DOHH2 (cell line): Measurements from ENCODE around the gene PKHD1.

Experiments
- H3F3A ChIP-seq: fragments of 200-600 bp; sonication (generic), shearing (Covaris generic); 2 replicates; pipeline ENCODE4 v1.6.0; 2016; ENCODE audit warnings: antibody characterized with exemption, mild to moderate bottlenecking; ENCODE audit not compliant: control insufficient read depth, insufficient read depth
- H3K27ac ChIP-seq: fragments of 200-600 bp; sonication (generic); 2 replicates; pipeline ENCODE4 v1.5.1; 2014; ENCODE audit warnings: low read depth, mild to moderate bottlenecking, low read length, moderate library complexity
- H3K27me3 ChIP-seq: fragments of 200-600 bp; sonication (generic); 2 replicates; pipeline ENCODE4 v1.6.1; 2014; ENCODE audit warnings: mild to moderate bottlenecking, low read length, mixed read lengths; ENCODE audit not compliant: control insufficient read depth
- H3K36me3 ChIP-seq: fragments of 200-600 bp; sonication (generic); 2 replicates; pipeline ENCODE4 v1.6.1; 2014; ENCODE audit warnings: mild to moderate bottlenecking, low read length, moderate library complexity, mixed read lengths; ENCODE audit not compliant: control insufficient read depth
- H3K4me1 ChIP-seq: fragments of 200-600 bp; sonication (generic); 2 replicates; pipeline ENCODE4 v1.6.1; 2014; ENCODE audit warnings: mild to moderate bottlenecking, low read length, mixed read lengths; ENCODE audit not compliant: control insufficient read depth
- H3K4me2 ChIP-seq: fragments of 200-600 bp; sonication (generic); 2 replicates; pipeline ENCODE4 v1.6.0; 2014; ENCODE audit warnings: mild to moderate bottlenecking, low read length, moderate library complexity
- H3K4me3 ChIP-seq: fragments of 200-600 bp; sonication (generic); 2 replicates; pipeline ENCODE4 v1.5.1; 2014; ENCODE audit warnings: mild to moderate bottlenecking, low read length, mixed read lengths
- H3K79me2 ChIP-seq: fragments of 200-600 bp; sonication (generic); 2 replicates; pipeline ENCODE4 v1.6.1; 2014; ENCODE audit warnings: mild to moderate bottlenecking, low read length, mixed read lengths; ENCODE audit not compliant: control insufficient read depth
- H3K9me2 ChIP-seq: fragments of 200-600 bp; sonication (generic); replicated peaks from 2 replicates; pipeline ENCODE4 v1.6.1; 2014; ENCODE audit warnings: mild to moderate bottlenecking, low read length, mixed read lengths; ENCODE audit not compliant: control insufficient read depth
- H3K9me3 ChIP-seq: fragments of 200-600 bp; sonication (generic); 2 replicates; pipeline ENCODE4 v1.6.1; 2014; ENCODE audit warnings: antibody characterized with exemption, low read length, mixed read lengths; ENCODE audit not compliant: control insufficient read depth, insufficient read depth
- H4K20me1 ChIP-seq: fragments of 200-600 bp; sonication (generic); 2 replicates; pipeline ENCODE4 v1.6.0; 2014; ENCODE audit warnings: low read depth, mild to moderate bottlenecking, antibody characterized with exemption, low read length, moderate library complexity; ENCODE audit not compliant: control insufficient read depth, insufficient read depth
- EZH2phosphoT487 ChIP-seq: fragments of 200-600 bp; sonication (generic); IDR thresholded peaks from 2 replicates; pipeline ENCODE4 v1.6.1; 2017; ENCODE audit warnings: borderline replicate concordance, mild to moderate bottlenecking, antibody characterized with exemption, low read length, moderate library complexity, mixed read lengths
- TF ChIP-seq, protein P1 (sequence below): fragments of 200-600 bp; sonication (generic); IDR thresholded peaks from one replicate; pipeline ENCODE4 v1.5.1; 2014; ENCODE audit warnings: antibody characterized with exemption, mild to moderate bottlenecking, low read depth, low read length; ENCODE audit not compliant: poor library complexity, severe bottlenecking

The PKHD1 gene

GRCh38 chr6:51598171-51598570 lies 489.2 kb downstream of the PKHD1 start:
- H3K36me3 ChIP-seq: no peaks in the 10 kb centered on the region
- no peak overlapping the region for H3K4me2 ChIP-seq
- no peaks in the 10 kb centered on the region for H3K79me2 ChIP-seq
- no peaks in the 10 kb centered on the region for H3K4me1 ChIP-seq
- H3K4me3 ChIP-seq: no peak overlapping the region
- H4K20me1 ChIP-seq: no peaks in the 10 kb centered on the region
- H3K27me3 ChIP-seq: no peaks in the 10 kb centered on the region
- no peak overlapping the region for H3K27ac ChIP-seq
- no peaks in the 10 kb centered on the region for H3K9me3 ChIP-seq
- TF ChIP-seq, protein P1, sequence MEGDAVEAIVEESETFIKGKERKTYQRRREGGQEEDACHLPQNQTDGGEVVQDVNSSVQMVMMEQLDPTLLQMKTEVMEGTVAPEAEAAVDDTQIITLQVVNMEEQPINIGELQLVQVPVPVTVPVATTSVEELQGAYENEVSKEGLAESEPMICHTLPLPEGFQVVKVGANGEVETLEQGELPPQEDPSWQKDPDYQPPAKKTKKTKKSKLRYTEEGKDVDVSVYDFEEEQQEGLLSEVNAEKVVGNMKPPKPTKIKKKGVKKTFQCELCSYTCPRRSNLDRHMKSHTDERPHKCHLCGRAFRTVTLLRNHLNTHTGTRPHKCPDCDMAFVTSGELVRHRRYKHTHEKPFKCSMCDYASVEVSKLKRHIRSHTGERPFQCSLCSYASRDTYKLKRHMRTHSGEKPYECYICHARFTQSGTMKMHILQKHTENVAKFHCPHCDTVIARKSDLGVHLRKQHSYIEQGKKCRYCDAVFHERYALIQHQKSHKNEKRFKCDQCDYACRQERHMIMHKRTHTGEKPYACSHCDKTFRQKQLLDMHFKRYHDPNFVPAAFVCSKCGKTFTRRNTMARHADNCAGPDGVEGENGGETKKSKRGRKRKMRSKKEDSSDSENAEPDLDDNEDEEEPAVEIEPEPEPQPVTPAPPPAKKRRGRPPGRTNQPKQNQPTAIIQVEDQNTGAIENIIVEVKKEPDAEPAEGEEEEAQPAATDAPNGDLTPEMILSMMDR: no peak
- TF ChIP-seq EZH2phosphoT487: no peak
- no peaks in the 10 kb centered on the region for H3F3A ChIP-seq
- no peaks in the 10 kb centered on the region for H3K9me2 ChIP-seq

GRCh38 chr6:51594981-51595380 lies 492.4 kb downstream of the PKHD1 start:
- Histone ChIP-seq H3K27ac (no peak overlapping the region), H3K9me3 (no peaks in the 10 kb centered on the region; the same call in 1 of the 2 replicates), H3K4me3 (no peak overlapping the region), H3K9me2 (no peaks in the 10 kb centered on the region), H3K79me2 (no peaks in the 10 kb centered on the region), H3K4me1 (no peaks in the 10 kb centered on the region), H3F3A (no peaks in the 10 kb centered on the region), H3K4me2 (no peak overlapping the region), H4K20me1 (no peaks in the 10 kb centered on the region), H3K27me3 (no peaks in the 10 kb centered on the region), H3K36me3 (no peaks in the 10 kb centered on the region)
- TF ChIP-seq EZH2phosphoT487: no peak
- TF ChIP-seq, protein P1: no peak

DNA sequence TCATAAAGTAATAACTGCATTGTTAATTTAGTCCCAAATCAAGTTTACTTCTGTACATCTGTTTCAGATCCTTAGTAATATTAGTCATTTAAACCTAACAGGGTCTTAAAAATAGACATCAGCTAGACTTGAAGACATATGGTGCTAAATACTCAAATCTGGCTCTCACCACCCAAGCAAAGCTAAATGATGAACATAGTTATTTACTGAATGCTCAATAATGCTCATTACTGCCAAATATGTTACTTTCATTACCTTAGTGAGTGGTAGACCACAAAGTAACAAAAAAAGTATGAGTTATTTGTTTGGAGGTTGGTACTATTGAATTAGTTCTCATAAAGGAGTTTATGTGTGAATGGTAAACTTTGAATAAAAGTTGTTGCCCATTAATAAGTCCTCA lies 502.1 kb downstream of the PKHD1 start:
- Histone ChIP-seq H3K9me3 (no peaks in the 10 kb centered on the region), H3K79me2 (no peaks in the 10 kb centered on the region), H4K20me1 (no peaks in the 10 kb centered on the region), H3K36me3 (no peaks in the 10 kb centered on the region), H3K9me2 (no peaks in the 10 kb centered on the region), H3K4me1 (no peaks in the 10 kb centered on the region), H3K4me2 (no peak overlapping the region), H3K27ac (no peak overlapping the region), H3K27me3 (no peaks in the 10 kb centered on the region), H3K4me3 (no peak overlapping the region), H3F3A (no peaks in the 10 kb centered on the region)
- TF ChIP-seq, protein P1: no peak
- TF ChIP-seq EZH2phosphoT487: no peak

- Histone ChIP-seq H3K27ac (no peak overlapping the region), H3K9me2 (no peaks in the 10 kb centered on the region), H3F3A (no peaks in the 10 kb centered on the region), H3K36me3 (no peaks in the 10 kb centered on the region), H4K20me1 (no peaks in the 10 kb centered on the region), H3K9me3 (no peaks in the 10 kb centered on the region), H3K79me2 (no peaks in the 10 kb centered on the region), H3K4me2 (no peak overlapping the region), H3K4me3 (no peak overlapping the region), H3K27me3 (no peaks in the 10 kb centered on the region), H3K4me1 (no peaks in the 10 kb centered on the region)
- TF ChIP-seq EZH2phosphoT487: no peak
- TF ChIP-seq, protein P1: no peak
Measured at GRCh38 chr6:51584163-51584562, 503.2 kb downstream of the PKHD1 start.
